HepG2 (cell line): ENCODE measurements around the gene LRP10. TPM values are rescaled to one million over a fixed set of nuclear protein-coding genes. Genes with fewer than 3 reads are reported as not detected.

Experiments used
- ADNP ChIP-seq: sonication (generic); formaldehyde crosslinking; IDR thresholded peaks from 2 replicates; pipeline ENCODE4 v1.4.0; 2020; ENCODE audit warnings: missing genetic modification reagents
- CCAR2 ChIP-seq: fragments of 200-400 bp; formaldehyde crosslinking; optimal IDR thresholded peaks from 2 replicates; pipeline ENCODE3; 2018; ENCODE audit warnings: low read depth, mild to moderate bottlenecking, low read length, moderate library complexity
- GATAD1 ChIP-seq: IDR thresholded peaks from 2 replicates; pipeline ENCODE4 v1.6.1; 2016; ENCODE audit warnings: missing genetic modification reagents, missing compliant biosample characterization
- HNF4A ChIP-seq: sonication (generic); formaldehyde crosslinking; IDR thresholded peaks from 2 replicates; pipeline ENCODE4 v1.4.0; 2020; ENCODE audit warnings: missing genetic modification reagents
- MLLT10 ChIP-seq: sonication (generic); formaldehyde crosslinking; IDR thresholded peaks from 2 replicates; pipeline ENCODE4 v1.4.0; 2020; ENCODE audit warnings: missing genetic modification reagents
- NCOA5 ChIP-seq: sonication (generic); formaldehyde crosslinking; IDR thresholded peaks from 2 replicates; pipeline ENCODE4 v1.4.0; 2020; ENCODE audit warnings: missing genetic modification reagents
- NR2C2 ChIP-seq: sonication (generic); formaldehyde crosslinking; IDR thresholded peaks from 2 replicates; pipeline ENCODE4 v1.4.0; 2020; ENCODE audit warnings: missing genetic modification reagents, mild to moderate bottlenecking, moderate library complexity, borderline replicate concordance
- PITX1 ChIP-seq: sonication (generic); formaldehyde crosslinking; IDR thresholded peaks from 2 replicates; pipeline ENCODE4 v1.5.1; 2020; ENCODE audit warnings: mild to moderate bottlenecking, missing genetic modification reagents
- RNF2 ChIP-seq: fragments of 450-650 bp; conservative IDR thresholded peaks from 2 replicates; pipeline ENCODE4 v1.6.1; 2016; ENCODE audit warnings: low read depth
- SALL1 ChIP-seq: sonication (generic); formaldehyde crosslinking; IDR thresholded peaks from 2 replicates; pipeline ENCODE4 v1.8.0; 2022; ENCODE audit warnings: mild to moderate bottlenecking, missing genetic modification reagents
- SRF ChIP-seq: IDR thresholded peaks from 2 replicates; pipeline ENCODE4 v1.6.1; 2011; ENCODE audit warnings: mild to moderate bottlenecking, low read depth, low read length, moderate library complexity
- ZFP37 ChIP-seq: sonication (generic); formaldehyde crosslinking; IDR thresholded peaks from 2 replicates; pipeline ENCODE4 v1.4.0; 2020; ENCODE audit warnings: missing genetic modification reagents, borderline replicate concordance
- ZIK1 ChIP-seq: sonication (generic); formaldehyde crosslinking; IDR thresholded peaks from 2 replicates; pipeline ENCODE4 v1.5.0; 2020; ENCODE audit warnings: mild to moderate bottlenecking, low read depth, missing genetic modification reagents, borderline replicate concordance
- ZNF296 ChIP-seq: sonication (generic); formaldehyde crosslinking; conservative IDR thresholded peaks from 2 replicates; pipeline ENCODE4 v1.5.0; 2020; ENCODE audit warnings: mild to moderate bottlenecking, missing genetic modification reagents
- ZNF510 ChIP-seq: sonication (generic); formaldehyde crosslinking; IDR thresholded peaks from 2 replicates; pipeline ENCODE4 v1.4.0; 2020; ENCODE audit warnings: low read depth, mild to moderate bottlenecking, missing genetic modification reagents
- ZNF569 ChIP-seq: sonication (generic); formaldehyde crosslinking; IDR thresholded peaks from 2 replicates; pipeline ENCODE4 v1.5.0; 2020; ENCODE audit warnings: mild to moderate bottlenecking, missing genetic modification reagents, moderate library complexity, borderline replicate concordance
- ZNF598 ChIP-seq: sonication (generic); formaldehyde crosslinking; IDR thresholded peaks from 2 replicates; pipeline ENCODE4 v1.5.1; 2020; ENCODE audit warnings: mild to moderate bottlenecking, missing genetic modification reagents, borderline replicate concordance
- ZNF605 ChIP-seq: sonication (generic); formaldehyde crosslinking; IDR thresholded peaks from 2 replicates; pipeline ENCODE4 v1.8.0; 2022; ENCODE audit warnings: mild to moderate bottlenecking, missing genetic modification reagents
- polyA plus RNA-seq, 8 experiments: library from polyadenylated mRNA; depleted of rRNA in 3 of 8; stranded (reverse) in 7 of 8; unstranded in 1 of 8; fragments of >200 nt; fragmentation: Illumina TruSeq in 4 of 8; extraction: Trizol in 4 of 8; gene quantifications; 2 replicates each; pipeline versions ENCODE4 v1.2.1 to v1.2.3, GENCODE V29; 2011 to 2016; ENCODE audit warnings: low read depth in 4 of 8, missing spikeins in 1 of 8, mixed read lengths in 1 of 8; ENCODE audit not compliant: insufficient read depth in 1 of 8
- total RNA-seq, 5 experiments: library from RNA; depleted of rRNA; stranded (reverse); fragments of >200 nt; fragmentation: Illumina TruSeq; extraction: Trizol; gene quantifications; 2 replicates each; pipeline ENCODE4 v1.2.3, GENCODE V29; 2016; ENCODE audit warnings: low read depth in 1 of 5
- TF ChIP-seq, protein P1 (sequence below): fragments of 450-650 bp; IDR thresholded peaks from 2 replicates; pipeline ENCODE4 v1.6.1; 2017
- TF ChIP-seq, protein P2 (sequence below): sonication (generic); formaldehyde crosslinking; IDR thresholded peaks from 2 replicates; pipeline ENCODE4 v1.8.0; 2022; ENCODE audit warnings: missing genetic modification reagents, low read depth, mild to moderate bottlenecking, borderline replicate concordance
- TF ChIP-seq, protein P3 (sequence below): sonication (generic); formaldehyde crosslinking; IDR thresholded peaks from 2 replicates; pipeline ENCODE4 v1.5.0; 2020; ENCODE audit warnings: missing genetic modification reagents, mild to moderate bottlenecking, borderline replicate concordance
- TF ChIP-seq, protein P4 (sequence below), 2 experiments: sonication (generic) in 1 of 2; formaldehyde crosslinking in 1 of 2; IDR thresholded peaks; 2 replicates each; pipeline versions ENCODE4 v1.4.0 to v1.6.1; 2016 to 2020; ENCODE audit warnings: borderline replicate concordance in 1 of 2, low read depth in 1 of 2, mild to moderate bottlenecking in 1 of 2, missing genetic modification reagents in 1 of 2

Gene LRP10
- total and polyA plus RNA-seq, 2 of the 13 experiments (the other 11 are each of a cell fraction or from before 2014, with no cell fraction given), result 16.9 to 45.2 TPM

DNA sequence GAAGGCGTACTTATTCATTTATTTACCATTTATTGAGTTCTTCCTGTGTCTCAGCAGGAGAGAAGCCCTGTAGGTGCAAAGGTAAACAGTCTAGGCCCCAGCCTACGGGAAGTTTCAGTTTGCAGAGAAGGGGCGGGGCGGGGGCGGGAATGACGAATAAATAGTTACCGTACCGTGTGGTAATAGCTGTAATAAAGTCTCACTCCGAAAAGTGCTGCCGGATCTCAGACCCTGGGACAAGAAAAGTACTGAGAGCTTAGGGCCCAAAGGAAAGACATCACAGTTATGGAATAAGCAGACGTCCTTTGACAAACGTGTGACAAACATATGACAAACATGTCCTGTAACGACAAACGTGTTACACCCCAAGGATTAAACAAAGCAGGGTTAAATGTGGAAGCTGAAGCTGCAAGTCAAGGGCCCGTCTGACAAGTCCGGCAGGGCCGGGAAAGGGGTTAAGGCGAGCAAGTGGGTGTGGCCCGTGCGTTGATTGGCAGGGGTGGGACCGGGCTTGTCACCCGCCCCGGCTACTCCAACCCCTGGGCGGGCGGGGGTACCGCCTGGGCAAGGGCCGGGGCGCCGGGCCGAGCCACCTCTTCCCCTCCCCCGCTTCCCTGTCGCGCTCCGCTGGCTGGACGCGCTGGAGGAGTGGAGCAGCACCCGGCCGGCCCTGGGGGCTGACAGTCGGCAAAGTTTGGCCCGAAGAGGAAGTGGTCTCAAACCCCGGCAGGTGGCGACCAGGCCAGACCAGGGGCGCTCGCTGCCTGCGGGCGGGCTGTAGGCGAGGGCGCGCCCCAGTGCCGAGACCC lies at the start of gene LRP10 (continued):
- TF ChIP-seq, protein P1, sequence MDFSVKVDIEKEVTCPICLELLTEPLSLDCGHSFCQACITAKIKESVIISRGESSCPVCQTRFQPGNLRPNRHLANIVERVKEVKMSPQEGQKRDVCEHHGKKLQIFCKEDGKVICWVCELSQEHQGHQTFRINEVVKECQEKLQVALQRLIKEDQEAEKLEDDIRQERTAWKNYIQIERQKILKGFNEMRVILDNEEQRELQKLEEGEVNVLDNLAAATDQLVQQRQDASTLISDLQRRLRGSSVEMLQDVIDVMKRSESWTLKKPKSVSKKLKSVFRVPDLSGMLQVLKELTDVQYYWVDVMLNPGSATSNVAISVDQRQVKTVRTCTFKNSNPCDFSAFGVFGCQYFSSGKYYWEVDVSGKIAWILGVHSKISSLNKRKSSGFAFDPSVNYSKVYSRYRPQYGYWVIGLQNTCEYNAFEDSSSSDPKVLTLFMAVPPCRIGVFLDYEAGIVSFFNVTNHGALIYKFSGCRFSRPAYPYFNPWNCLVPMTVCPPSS, result no peak
- TF ChIP-seq ADNP (CRISPR knock-in tag), result 0 out of 2 replicates have a peak, but pooled peaks have one; percentile 67
- peak; percentile 81; the same call in 1 of the 2 replicates for TF ChIP-seq ZIK1 (CRISPR knock-in tag)
- no peak for TF ChIP-seq MLLT10 (CRISPR knock-in tag)
- TF ChIP-seq, protein P2, sequence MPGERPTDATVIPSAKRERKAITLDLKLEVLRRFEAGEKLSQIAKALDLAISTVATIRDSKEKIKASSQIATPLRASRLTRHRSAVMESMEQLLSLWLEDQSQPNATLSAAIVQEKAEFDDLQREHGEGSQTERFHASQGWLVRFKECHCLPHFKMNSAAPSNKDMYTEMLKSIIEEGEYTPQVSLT, result peak; percentile 65; the same call in 1 of the 2 replicates
- TF ChIP-seq SALL1 (CRISPR knock-in tag), result peak; percentile 85
- TF ChIP-seq, protein P3, sequence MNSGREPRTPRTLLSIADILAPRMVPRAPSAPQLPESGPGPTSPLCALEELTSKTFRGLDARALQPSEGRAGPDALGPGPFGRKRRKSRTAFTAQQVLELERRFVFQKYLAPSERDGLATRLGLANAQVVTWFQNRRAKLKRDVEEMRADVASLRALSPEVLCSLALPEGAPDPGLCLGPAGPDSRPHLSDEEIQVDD (CRISPR knock-in tag), result peak; percentile 93; the same call in 1 of the 2 replicates
- TF ChIP-seq ZNF598, result peak; percentile 99
- peak; percentile 59; the same call in 1 of the 2 replicates for TF ChIP-seq RNF2
- TF ChIP-seq ZNF296, result peak; percentile 80
- peak; percentile 12; the same call in 1 of the 2 replicates for TF ChIP-seq SRF
- peak; percentile 93 for TF ChIP-seq PITX1 (CRISPR knock-in tag)
- no peak for TF ChIP-seq NCOA5 (CRISPR knock-in tag)
- TF ChIP-seq ZNF605 (CRISPR knock-in tag), result peak; percentile 94
- no peak; the same call in 1 of the 2 replicates for TF ChIP-seq ZFP37 (CRISPR knock-in tag)
- TF ChIP-seq, protein P4, sequence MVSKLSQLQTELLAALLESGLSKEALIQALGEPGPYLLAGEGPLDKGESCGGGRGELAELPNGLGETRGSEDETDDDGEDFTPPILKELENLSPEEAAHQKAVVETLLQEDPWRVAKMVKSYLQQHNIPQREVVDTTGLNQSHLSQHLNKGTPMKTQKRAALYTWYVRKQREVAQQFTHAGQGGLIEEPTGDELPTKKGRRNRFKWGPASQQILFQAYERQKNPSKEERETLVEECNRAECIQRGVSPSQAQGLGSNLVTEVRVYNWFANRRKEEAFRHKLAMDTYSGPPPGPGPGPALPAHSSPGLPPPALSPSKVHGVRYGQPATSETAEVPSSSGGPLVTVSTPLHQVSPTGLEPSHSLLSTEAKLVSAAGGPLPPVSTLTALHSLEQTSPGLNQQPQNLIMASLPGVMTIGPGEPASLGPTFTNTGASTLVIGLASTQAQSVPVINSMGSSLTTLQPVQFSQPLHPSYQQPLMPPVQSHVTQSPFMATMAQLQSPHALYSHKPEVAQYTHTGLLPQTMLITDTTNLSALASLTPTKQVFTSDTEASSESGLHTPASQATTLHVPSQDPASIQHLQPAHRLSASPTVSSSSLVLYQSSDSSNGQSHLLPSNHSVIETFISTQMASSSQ (IDR thresholded peaks at IDR 0.05; ENCODE audit: low read depth), result peak; percentile 69
- TF ChIP-seq, protein P4 (CRISPR knock-in tag; IDR thresholded peaks at IDR 0.05; ENCODE audit: borderline replicate concordance), result peak; percentile 68
- TF ChIP-seq ZNF569 (CRISPR knock-in tag), result no peak; the same call in 1 of the 2 replicates
- peak; percentile 80 for TF ChIP-seq NR2C2 (CRISPR knock-in tag)
- peak; percentile 41; the same call in 1 of the 2 replicates for TF ChIP-seq HNF4A
- TF ChIP-seq ZNF510, result peak; percentile 97
- peak; percentile 63 for TF ChIP-seq GATAD1 (CRISPR knock-in tag)
- TF ChIP-seq CCAR2, result no peak
